Activated T-helper 1 cell treated with Interleukin-2 at 50 U/mL for 16 hours (primary cell): ENCODE data around the gene LYG2.
"Not testable (repeated sequence)": the region's sequence is repeated elsewhere in the genome, so short reads cannot be mapped to it uniquely, and the experiment has no call there.

Source experiments
- DNase-seq: peaks from one replicate; pipeline ENCODE4 v3.0.0-alpha.2; 2020; ENCODE audit warnings: low read depth

The LYG2 gene, protein sequence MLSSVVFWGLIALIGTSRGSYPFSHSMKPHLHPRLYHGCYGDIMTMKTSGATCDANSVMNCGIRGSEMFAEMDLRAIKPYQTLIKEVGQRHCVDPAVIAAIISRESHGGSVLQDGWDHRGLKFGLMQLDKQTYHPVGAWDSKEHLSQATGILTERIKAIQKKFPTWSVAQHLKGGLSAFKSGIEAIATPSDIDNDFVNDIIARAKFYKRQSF

DNA sequence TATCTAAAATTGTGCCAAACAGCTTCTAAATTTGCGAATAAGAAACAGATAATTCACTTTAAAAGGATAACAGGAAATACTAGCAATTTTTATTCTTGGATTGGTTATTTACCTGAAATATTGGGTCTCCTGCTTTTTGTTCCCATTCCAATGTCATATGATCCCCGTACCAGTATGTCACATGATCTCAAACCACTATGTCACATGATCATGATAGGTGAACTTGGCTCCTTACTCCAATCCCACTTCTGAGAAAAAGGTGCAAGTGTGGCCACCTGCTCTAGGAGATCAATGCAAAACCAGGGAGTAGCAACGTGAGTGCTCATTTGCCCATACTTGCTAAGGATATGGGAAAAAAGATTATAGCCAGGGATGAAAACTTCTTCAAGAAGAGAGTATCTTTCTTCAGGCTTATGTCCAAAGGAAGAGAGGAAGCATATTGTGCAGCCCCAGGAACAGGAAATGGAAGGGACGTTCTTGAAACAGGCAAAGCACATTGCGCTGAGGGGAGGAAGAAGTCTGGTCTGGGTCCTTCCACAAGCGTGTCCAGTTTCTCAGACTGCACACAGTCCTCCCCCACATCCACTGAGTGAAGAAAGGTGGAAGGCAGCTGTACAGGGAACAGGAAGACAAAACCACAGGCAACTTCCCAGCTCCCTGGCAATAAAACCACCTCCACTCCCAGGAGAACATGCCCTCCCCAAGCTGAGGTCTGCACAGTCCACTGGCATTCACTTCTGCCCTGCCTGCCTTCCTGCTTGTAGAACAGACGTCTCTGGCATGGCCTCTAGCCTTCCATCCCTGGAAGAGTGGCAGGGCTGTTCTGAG lies at the start of gene LYG2:
Gene LYG2, minus strand, starts transcription at position 176 of the 828 bp plus-strand sequence. CDS start 1,406 bp downstream, outside the sequence.
- no peak for DNase-seq

DNA sequence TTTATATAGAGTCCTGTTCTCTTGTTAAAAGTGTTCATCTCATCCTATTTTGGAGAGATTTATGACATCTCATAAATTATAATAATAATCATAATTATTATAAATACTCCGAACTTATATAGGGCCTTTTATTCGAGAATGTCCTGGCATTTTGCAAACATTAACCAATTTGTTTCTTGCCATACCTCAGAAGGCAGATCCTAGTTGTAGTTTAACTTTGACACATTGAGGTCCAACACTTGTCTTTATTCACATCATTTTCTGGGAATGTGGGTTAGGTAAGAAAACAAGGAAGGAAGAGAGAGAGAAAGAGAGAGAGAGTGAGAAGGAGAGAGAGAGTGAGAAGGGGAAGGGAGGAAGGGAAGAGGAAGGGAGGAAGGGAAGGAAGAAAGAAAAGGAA lies 45.6 kb upstream of the LYG2 start, which contains the start of gene LYG1:
Gene LYG1, minus strand, starts transcription at position 101 of the 400 bp plus-strand sequence. CDS start 5,527 bp downstream, outside the sequence.
- DNase-seq = not testable (repeated sequence)

DNA sequence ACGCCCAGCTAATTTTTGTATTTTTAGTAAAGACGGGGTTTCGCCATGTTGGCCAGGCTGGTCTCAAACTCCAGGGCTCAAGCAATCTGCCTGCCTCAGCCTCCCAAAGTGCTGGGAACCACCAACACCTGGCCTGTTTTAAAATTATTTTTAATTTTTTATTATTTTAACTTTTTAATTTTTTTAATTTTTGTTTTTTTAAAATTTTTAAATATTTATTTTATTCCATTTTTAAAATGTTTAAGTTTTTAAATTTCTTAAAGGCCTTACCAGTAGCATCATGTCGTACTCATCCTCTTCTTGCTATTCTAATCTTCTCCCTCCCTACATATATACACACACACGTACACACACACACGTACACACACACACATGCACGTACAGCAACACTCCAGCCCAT lies 44.1 kb upstream of the LYG2 start:
- no peak for DNase-seq

DNA sequence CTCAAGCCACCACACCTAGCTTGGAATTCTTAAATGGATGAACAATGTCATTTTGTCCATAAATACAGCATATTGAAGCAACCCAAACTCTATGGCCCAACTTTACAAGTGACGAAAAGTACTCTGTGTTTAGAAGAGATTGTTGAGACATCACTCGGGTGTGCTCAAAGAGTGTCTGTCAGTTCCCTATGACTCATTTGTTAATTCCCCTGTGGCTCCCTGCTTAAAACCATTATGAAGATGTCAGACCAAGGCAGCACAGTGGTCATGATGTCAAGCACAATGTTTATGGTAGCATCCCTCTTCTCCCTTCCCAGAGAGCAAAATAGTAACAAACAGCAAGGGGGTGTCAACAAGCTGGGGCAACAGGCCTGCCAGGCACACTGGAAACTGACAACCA lies 42.5 kb upstream of the LYG2 start:
- no peak for DNase-seq

DNA sequence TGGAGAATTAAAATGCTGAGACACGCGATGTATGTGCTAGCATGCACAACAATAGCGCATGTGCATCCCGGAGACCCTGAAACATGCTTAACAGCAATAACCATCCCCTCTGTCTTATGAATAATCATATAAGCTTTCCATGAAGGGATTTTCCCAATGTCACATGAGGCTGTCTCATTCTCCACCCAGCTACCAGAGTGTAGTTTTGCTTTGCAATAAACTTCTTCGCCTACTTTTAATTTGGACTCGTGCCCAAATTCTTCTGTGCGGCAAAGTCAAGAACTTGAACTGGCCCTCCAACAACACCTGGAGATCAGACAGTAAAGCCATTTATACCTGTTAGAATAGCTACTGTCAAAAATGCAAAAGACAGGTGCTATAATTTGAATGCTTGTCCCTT lies 30.1 kb upstream of the LYG2 start:
- DNase-seq = no peak

DNA sequence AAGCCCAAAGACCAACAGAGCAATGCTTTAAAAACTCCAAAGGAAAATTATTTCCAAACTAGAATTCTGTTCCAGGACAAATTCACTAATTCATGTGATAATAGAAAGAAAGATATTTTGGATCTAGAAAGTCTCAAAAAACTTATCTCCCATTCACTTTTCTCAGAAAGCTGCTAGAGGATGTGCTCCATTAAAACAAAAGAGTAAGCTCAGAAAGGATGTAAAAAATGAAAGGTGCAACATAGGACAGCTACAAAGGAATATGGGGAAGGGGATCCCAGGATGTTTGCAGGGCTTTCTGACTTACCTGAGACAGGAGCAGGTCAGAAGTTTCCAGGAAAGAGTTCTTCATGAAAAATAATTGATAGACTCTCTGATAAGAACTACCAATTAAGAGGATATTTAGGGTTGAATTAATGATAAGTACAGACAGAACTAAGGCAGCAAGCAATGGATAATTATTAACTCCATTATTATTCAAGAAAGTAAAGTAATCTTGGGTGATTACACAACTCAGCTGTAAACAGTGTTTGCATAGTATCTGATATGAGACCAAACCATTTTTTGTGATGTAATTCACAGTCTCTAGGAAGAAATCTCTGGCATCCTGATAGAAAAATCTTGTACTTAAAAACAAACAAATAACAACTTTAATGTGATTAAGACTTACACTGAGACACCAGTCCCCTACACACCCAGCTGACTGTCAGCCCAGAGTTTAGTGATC lies 24.7 kb upstream of the LYG2 start:
- no peak for DNase-seq

DNA sequence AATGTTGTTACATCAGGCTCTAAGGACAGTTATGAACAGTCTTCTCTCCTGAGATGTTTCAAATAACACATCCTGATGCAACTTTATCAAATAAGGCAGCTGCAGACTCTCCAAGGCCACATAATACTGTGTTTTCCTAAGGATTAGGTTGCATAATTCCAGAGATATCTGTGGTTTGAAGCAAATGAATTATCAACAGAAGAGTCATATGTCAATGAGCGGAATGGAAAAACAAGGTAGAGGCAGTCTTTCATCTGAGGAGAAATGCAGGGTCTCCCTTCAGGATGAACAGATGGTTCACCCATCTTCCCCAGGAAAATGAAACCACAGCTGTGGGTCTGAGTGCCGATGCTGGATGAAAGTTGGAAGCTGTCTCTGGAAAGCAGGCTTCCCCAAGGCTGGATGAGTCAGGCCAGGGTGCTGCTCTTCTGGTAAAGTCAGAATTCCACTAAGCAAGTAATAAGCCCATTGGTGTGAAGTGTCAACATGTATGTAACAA lies 23.4 kb upstream of the LYG2 start:
- DNase-seq = no peak

DNA sequence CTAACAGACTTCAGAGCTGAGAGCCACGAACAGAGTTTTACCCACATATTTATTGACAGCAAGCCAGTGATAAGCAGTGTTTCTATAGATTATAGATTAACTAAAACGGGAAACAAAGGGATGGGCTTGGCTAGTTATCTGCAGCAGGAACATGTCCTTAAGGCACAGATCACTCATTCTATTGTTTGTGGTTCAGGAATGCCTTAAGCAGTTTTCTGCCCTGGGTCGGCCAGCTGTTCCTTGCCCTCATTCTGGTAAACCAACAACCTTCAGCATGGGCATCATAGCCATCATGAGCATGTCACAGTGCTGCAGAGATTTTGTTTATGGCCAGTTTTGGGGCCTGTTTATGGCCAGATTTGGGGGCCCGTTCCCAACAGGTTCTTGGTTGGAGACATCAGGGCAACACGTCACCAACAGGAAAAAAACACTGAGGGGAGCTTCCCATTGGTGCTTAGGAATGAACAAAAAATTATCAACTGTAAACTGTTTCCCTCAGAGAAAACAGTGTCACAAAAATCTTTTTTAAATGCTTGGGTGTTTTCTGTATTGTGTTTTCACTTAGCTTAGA lies 22.8 kb upstream of the LYG2 start:
- not testable (repeated sequence) for DNase-seq

DNA sequence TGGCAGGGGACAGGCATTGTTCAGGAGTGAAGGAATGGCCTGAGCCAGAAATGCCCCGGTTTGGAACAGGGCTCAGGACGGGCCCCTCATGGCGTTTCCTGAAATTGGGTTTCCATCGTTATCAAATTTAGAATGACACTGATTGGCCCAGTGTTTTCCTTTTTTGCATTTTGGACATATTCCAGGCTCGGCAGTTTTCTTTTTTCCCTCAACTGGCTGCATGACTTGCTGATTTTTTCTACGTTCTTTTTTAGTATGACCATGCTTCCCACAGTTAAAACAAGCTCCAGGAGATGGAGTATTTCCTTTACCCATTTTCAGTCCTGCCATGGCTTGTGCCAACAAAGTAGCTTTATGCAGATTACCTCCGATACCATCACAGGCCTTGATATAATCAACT lies 20.4 kb upstream of the LYG2 start:
- DNase-seq = no peak

DNA sequence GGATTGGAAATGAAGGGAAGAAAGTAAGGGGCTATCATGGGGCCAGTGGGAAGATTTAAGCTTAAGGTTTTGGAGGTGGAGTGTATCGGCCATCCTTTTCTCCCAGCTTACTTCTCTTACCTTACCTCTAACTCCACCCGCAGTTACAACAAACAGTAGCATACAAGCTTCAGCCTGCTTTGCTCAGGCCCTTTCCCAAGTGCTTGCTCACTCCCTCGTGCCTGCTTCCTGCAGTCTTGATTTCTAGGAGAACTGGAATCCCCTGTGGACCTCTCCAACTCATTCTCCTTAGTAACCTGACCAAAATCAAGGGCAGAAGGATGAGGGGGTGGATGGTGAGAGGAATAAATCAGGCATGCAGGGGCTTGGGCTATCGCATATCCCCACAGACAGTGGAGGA lies 5.8 kb upstream of the LYG2 start:
- no peak for DNase-seq

DNA sequence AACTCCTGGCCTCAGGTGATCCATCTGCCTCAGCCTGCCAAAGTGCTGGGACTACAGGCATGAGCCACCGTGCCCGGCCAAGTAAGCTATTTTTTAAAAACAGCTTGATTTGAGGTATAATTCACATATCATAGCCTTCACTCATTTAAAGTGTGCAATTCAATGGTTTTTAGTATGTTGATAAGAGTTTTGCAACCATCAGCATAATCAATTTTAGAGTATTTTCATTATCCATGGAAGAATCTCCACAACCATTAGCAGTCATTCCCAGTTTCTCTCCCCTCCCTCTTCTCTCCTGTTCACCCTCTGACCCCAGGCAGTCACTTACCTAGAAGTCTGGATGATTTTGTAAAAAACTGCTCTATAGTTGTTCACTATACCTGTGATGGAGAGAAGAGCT lies 4.7 kb upstream of the LYG2 start:
- no peak for DNase-seq

DNA sequence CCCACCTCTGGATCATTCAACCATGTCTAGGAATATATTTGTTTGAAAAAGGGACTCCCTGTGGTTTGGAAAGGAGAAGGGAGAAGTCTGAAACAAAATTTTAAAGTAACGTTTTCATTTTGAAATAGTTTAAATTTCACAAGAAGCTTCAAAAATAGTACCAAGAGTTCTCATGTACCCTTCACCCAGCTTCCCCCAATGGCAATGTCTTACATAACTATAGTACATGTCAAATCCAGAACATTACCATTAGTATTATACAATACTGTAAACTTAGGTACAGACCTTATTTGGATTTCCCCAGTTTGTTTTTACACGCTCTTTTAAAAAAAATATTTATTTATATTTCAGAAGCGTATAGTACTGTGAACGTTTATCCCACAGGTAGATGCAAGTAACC lies 4.0 kb upstream of the LYG2 start:
- no peak for DNase-seq

DNA sequence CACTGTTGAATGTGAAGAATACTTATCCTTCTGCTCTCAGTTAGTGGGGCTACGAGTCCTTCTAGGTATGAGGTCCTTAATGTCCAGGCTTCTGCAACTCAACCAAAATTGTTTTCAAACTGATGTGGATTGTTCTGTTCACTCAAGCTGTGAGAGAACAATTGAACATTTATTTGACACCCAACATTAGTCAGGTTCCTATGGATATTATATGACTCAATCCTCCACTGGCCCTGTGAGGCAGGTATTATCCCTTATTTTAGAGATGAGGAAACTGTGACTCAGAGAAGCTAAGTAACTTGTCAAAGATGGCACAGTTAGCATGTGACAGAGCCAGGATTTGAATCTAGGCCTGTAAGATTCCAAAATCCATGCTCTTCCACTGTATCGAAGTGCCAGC lies 1.2 kb upstream of the LYG2 start:
- DNase-seq = no peak

DNA sequence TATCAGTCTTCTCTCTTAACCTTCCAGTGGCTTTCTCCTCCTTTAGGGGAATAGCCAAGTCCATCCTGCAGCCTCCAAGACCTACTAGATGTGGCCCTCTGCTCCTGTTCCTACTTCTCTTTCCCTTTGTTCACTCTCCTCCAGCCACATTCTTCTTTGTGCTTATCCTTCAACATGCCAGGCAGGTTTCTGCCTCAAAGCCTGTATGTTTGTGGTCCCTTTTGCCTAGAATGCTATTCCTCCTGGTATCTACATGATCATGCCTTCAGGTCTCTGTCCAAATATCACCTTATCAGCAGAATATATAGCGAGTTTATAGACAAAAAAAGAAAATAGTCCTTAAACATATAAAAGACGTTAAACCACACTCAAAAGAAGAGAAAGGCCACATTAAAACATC lies 5.5 kb downstream of the LYG2 start:
- no peak for DNase-seq

DNA sequence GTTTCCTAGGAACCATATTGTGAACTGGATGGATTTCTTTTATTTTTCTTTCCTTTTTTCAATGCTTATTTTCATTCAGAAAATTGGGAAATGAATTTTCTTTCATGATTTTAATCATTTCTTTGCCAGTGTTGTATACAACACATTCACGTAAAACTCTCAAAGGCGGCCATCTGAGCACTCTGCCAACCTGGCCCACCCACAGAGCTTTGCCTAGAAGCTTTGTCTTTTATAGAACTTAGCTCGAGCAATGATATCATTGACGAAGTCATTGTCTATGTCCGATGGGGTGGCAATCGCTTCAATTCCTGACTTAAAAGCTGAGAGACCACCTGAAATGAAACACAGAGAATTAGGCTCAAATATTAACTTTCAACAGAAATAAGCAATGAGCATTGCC lies 13.3 kb downstream of the LYG2 start:
- DNase-seq = no peak

DNA sequence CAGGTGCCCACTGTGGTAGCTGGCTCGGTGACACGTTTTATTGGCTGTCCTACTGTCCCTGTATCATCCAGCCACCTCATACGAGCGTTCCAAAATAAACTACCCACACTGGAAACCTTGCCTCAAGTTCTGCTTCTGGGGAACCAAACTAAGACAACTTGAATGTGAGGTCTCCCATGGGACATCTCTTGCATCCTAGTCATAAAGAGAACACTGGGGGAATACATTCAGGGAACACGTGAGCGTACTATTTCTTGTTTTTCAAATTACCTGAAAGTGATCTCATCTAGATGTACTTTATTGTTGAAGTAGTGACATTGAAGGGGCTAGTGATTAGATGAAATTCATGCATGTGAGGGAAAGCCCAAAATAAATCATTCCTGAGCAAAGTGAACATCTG lies 15.0 kb downstream of the LYG2 start:
- DNase-seq = no peak

DNA sequence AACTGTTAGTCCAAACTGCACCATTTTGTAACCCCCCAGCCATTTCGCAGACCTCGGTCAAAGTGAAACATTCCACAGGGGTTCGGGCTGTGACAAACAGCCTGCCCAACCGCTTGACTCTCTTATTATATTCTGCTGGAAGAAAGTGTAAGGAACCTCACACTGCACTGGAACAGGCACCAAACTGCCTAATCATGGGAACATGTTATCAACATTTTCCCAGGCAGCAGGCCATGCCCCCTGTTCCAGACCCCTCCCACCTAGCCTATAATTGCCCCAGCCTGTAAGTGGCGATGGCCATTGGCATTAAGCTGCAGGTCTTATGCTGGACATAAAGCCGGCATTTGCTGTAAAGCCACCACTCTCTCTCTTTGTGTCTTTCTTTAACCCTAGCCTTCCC lies 16.9 kb downstream of the LYG2 start:
- DNase-seq = no peak

DNA sequence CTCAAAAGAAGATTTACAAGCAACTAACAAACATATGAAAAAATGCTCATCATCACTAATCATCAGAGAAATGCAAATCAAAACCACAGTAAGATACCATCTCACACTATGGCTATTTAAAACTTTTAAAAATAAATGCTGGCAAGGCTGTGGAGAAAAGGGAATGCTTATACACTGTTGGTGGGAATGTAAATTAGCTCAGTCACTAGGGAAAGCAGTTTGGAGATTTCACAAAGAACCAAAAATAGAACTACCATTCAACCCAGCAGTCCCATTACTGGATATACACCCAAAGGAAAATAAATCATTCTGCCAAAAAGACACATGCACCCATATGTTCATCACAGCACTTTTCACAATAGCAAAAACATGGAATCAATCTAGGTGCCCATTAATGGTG lies 22.3 kb downstream of the LYG2 start:
- DNase-seq = not testable (repeated sequence)

DNA sequence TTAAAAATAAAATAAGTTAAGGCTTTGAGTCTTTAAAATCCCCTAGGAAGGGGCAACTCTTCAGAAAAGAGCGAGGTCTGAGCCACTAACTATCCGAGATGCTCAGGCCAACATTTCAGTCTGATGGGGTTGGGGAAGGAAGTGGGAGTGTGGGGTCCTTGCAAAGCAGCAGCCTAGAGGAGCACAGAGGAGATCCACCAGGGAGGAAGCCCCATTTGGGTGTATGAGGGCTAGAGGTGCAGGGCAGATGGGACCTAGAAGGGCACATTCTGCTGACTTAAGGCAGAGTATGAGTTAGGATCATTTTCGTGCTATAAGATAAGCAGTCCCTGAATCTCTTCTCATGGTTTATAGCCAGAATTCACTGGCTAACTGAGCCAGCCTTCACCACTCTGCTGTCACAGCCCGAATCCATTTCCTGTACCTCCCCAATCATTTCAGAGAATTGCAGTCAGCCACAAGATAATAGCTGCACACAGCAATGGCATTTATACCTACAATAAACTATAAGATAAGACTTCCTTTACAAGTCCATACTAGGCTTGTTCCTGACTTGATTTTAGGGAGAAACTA lies 37.5 kb downstream of the LYG2 start:
- no peak for DNase-seq

DNA sequence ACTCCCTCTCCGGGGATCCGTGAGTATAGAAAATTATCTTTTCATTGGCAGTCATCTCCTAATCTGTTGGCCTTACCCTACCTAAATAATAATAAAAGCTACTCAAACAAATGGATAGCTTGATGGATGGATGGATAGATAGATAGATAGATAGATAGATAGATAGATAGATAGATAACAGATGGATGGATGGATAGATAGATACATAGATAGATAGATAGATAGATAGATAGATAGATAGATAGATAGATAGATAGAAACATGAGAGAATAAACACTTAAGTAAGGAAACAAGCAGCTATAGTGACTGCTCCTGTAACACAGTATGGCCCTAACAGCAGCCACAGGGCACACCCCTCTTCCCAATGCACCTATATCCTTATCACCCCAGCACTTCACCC lies 39.4 kb downstream of the LYG2 start:
- DNase-seq = no peak

DNA sequence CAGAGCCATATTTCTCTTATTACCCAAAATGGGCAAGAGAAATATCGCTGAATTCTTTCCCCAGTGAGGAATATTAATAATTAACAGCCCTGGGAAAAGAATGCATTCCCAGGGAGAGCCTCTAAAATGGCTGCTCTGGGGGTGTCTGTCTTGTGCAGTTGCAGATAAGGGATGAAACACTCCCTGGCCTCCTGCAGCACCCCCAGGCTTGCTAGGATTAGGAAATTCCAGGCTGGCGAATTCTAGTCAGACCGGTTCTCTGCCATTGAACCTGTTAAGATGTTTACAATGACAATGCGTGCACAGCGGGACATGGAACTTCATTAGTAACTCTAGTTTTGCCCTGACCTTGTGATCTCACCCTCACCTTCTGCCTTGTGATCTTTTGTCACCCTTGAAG lies 50.0 kb downstream of the LYG2 start:
- no peak for DNase-seq
